RWPE2 (cell line): ENCODE measurements around the gene CFAP77.

Source experiments
- ATAC-seq: fragments of 200-7000 bp; cut with Tn5 transposase; 3 replicates; pipeline ENCODE4 v1.9.1; 2021; ENCODE audit warnings: low read depth
- DNase-seq: peaks from one replicate; pipeline ENCODE4 v3.0.0-alpha.2; 2020; ENCODE audit warnings: low spot score
- H3K27ac ChIP-seq: fragments of 450-650 bp; 2 replicates; pipeline ENCODE4 v1.5.1; 2017; ENCODE audit warnings: mild to moderate bottlenecking; ENCODE audit not compliant: poor library complexity, severe bottlenecking
- H3K27me3 ChIP-seq: fragments of 250-450 bp; sonication (Bioruptor Pico); 2 replicates; pipeline ENCODE4 v1.5.1; 2021; ENCODE audit warnings: mild to moderate bottlenecking, moderate library complexity; ENCODE audit not compliant: insufficient read depth, poor library complexity, severe bottlenecking
- H3K36me3 ChIP-seq: fragments of 250-450 bp; sonication (Bioruptor Pico); 2 replicates; pipeline ENCODE4 v1.5.1; 2020; ENCODE audit warnings: low read depth, mild to moderate bottlenecking, moderate library complexity
- H3K4me1 ChIP-seq: fragments of 250-450 bp; sonication (Bioruptor Pico); 2 replicates; pipeline ENCODE4 v1.5.1; 2021; ENCODE audit warnings: mild to moderate bottlenecking, moderate library complexity; ENCODE audit not compliant: insufficient read depth, poor library complexity, severe bottlenecking
- H3K4me3 ChIP-seq: fragments of 250-450 bp; sonication (Bioruptor Pico); 2 replicates; pipeline ENCODE4 v1.5.1; 2021; ENCODE audit warnings: mild to moderate bottlenecking, moderate library complexity; ENCODE audit not compliant: severe bottlenecking
- H3K9me3 ChIP-seq: fragments of 250-450 bp; sonication (Bioruptor Pico); 2 replicates; pipeline ENCODE4 v1.5.1; 2021; ENCODE audit warnings: mild to moderate bottlenecking, moderate library complexity; ENCODE audit not compliant: severe bottlenecking
- CTCF ChIP-seq: fragments of 450-650 bp; IDR thresholded peaks from one replicate; pipeline ENCODE4 v1.5.1; 2017; ENCODE audit warnings: mild to moderate bottlenecking, moderate library complexity; ENCODE audit not compliant: poor library complexity, severe bottlenecking

CFAP77 gene

GRCh38 chr9:132595319-132595718, 185.3 kb downstream of the CFAP77 start:
- DNase-seq, result no peak
- ATAC-seq, result no peak
- Histone ChIP-seq H3K4me3 (no peak overlapping the region), H3K9me3 (no peaks in the 10 kb centered on the region), H3K27me3 (peaks cover 14% of the 10 kb centered on the region), H3K4me1 (no peaks in the 10 kb centered on the region), H3K27ac (no peak overlapping the region), H3K36me3 (peaks cover 26% of the 10 kb centered on the region)
- no peak for TF ChIP-seq CTCF

DNA sequence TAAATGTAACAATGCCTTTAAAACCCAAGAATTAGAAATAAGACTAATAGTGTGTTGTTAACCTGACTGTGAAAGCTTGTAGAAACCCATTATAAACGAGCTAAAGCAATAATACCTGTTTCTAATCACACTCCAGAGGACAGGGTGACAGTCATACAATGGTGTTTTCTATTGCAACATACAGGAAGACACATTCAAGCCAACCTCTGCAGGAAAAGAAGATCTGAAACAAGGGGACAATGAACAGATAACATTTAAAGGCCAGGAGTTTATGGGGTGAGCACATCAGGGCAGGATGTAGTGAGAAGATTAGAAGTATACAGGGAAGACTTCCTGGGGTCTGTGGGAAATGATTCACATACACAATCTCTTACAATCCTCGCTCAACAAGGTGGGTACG, 186.2 kb downstream of the CFAP77 start:
- H3K9me3 ChIP-seq, result no peaks in the 10 kb centered on the region
- no peak overlapping the region for H3K27ac ChIP-seq
- H3K36me3 ChIP-seq, result peaks cover 30% of the 10 kb centered on the region
- no peak for ATAC-seq
- TF ChIP-seq CTCF, result no peak
- peaks cover 7% of the 10 kb centered on the region for H3K27me3 ChIP-seq
- no peaks in the 10 kb centered on the region for H3K4me1 ChIP-seq
- no peak overlapping the region for H3K4me3 ChIP-seq
- no peak for DNase-seq

DNA sequence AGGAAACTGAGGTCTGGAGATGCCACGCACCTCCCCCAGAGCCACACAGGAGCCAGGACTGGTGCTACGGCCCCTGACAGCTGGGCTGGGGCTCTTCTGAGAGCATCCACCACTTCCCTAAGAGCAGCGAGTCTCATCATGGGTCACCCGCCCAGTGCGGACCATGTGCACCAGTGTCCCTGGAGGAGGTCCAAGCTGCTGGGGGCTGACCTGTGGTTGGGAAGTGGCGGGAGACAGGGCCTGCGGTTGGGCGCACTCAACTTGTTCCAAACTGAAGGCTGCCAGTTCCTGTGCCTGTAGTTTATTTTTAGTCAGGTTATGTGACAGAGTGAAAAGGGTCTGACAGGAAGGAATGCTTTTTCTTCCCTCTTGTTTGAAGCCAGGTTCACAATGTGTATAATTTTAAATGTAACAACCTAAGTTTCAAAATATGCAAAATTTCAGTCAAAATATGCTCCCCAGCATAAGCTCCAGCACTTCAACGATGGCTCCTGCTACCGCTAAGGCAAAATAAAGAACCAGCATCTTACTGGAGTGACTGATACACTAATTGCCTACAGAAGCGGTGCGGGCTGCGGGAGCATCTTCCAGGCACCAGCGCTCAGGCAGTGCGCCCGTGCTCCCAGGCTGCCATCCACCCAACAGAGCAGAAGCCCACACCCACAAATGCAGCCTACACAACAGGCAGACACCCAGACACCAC, 187.2 kb downstream of the CFAP77 start:
- Histone ChIP-seq H3K9me3 (no peaks in the 10 kb centered on the region), H3K4me3 (no peak overlapping the region), H3K27ac (no peak overlapping the region), H3K4me1 (no peaks in the 10 kb centered on the region), H3K36me3 (peaks cover 32% of the 10 kb centered on the region), H3K27me3 (no peaks in the 10 kb centered on the region)
- TF ChIP-seq CTCF, result no peak
- DNase-seq (no peak), ATAC-seq (no peak)

DNA sequence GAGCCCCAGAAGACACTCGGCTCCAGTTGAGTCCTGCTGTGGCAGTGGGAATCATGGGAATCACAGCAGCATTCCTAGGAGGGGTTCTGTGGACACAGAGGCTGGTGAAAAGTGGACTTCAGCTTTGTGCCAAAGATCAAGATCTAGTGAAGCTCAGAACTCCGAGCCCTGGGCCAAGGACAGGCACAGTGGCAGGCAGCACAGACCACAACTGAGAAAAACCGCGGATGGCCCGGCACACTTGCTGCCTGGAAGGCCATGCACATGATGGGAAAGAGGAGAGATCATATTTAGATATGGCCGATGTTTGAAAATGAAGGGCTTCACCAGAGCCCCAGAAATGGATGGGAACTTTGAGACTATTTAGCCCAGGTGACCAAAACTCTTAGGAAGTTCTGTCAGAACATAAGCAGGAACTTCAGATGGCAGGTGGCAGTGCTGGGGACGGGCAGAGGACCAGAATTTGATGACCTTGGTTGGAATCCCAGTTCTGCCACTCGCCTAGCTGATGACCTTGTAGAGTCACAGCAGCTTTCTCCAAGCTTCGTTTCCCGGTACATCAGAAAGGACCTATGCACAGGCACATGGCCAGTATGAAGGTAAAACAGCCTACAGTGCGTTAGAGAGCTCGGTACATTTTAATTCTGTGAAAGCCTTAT, 190.4 kb downstream of the CFAP77 start:
- Histone ChIP-seq H3K9me3 (no peaks in the 10 kb centered on the region), H3K27me3 (no peaks in the 10 kb centered on the region), H3K27ac (no peak overlapping the region), H3K4me3 (no peak overlapping the region), H3K36me3 (peaks cover 31% of the 10 kb centered on the region), H3K4me1 (no peaks in the 10 kb centered on the region)
- ATAC-seq, result no peak
- DNase-seq, result no peak
- no peak for TF ChIP-seq CTCF

DNA sequence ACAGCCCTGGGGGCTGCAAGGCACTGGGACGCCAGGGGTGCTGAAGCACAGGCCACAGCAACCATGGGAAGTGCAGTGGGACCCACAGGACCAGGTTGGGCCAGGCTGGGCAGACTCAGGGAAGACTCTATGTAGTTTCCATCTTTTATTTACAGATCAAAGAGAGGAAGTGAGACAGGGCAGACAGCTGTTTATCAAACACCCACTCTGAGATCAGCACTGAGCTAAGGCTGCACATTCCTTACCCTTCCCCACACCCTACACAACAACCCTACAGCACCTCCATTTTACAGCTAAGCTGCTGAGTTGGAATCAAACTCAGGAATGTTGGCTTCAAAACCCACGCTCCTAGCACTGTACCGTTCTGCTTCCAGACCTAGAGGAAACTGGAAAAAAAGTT, 192.2 kb downstream of the CFAP77 start:
- TF ChIP-seq CTCF, result no peak
- ATAC-seq (no peak), DNase-seq (no peak)
- Histone ChIP-seq H3K27me3 (no peaks in the 10 kb centered on the region), H3K4me1 (no peaks in the 10 kb centered on the region), H3K36me3 (peaks cover 28% of the 10 kb centered on the region), H3K27ac (no peak overlapping the region), H3K4me3 (no peak overlapping the region), H3K9me3 (no peaks in the 10 kb centered on the region)
